SK-N-MC (cell line): ENCODE results near the gene KLK11.

Experiments
- EZH2 ChIP-seq: fragments of 200-600 bp; sonication (generic); IDR thresholded peaks from one replicate; pipeline ENCODE4 v1.6.1; 2017; ENCODE audit warnings: antibody characterized with exemption
- FOXP2 ChIP-seq: optimal IDR thresholded peaks from 2 replicates; pipeline ENCODE3; 2011; ENCODE audit warnings: mild to moderate bottlenecking, moderate library complexity; ENCODE audit not compliant: insufficient read depth; ENCODE audit errors: extremely low read length, control extremely low read depth
- POLR2AphosphoS5 ChIP-seq: IDR thresholded peaks from 2 replicates; pipeline ENCODE4 v1.6.1; 2012; ENCODE audit warnings: mild to moderate bottlenecking, low read depth, low read length, borderline replicate concordance

DNA sequence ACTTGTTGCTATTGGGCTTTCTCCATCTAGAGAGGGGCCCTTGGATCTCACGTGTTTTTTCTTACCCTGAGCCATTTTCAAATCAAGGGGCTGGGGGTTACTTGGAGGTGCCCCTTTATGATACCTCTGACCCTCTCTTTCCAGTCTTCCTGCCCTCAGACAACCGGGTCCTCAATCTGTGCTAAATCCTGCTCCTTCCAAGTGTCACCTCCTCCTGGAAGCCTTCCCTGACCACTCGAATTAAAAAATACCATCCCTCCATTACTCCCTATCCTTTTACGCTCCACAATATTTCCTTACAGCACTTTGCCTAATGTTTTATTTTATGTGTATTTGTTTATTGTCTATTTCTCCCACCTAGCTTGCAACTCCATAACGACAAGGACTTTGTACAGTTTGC, 28.4 kb downstream of the KLK11 start:
- TF ChIP-seq EZH2, result no peak
- no peak for TF ChIP-seq POLR2AphosphoS5
- TF ChIP-seq FOXP2, result no peak
